Stomach smooth muscle (tissue), 2 donors: ENCODE results near the gene GABRB2.
"Not testable (repeated sequence)": the region's sequence is repeated elsewhere in the genome, so short reads cannot be mapped to it uniquely, and the experiment has no call there.

ENCODE experiments used
- H3K27ac ChIP-seq: one replicate; pipeline ENCODE4 v1.7.0; 2013; ENCODE audit warnings: mild to moderate bottlenecking, low read length, inconsistent platforms
- H3K27me3 ChIP-seq, 2 donors: one replicate each; pipeline ENCODE4 v1.7.0; 2013; ENCODE audit warnings: low read length in 2 of 2; ENCODE audit not compliant: insufficient read depth in 2 of 2, control insufficient read depth in 1 of 2
- H3K36me3 ChIP-seq, 2 donors: one replicate each; pipeline ENCODE4 v1.7.0; 2013; ENCODE audit warnings: low read length in 2 of 2; ENCODE audit not compliant: control insufficient read depth in 2 of 2, insufficient read depth in 2 of 2
- H3K4me1 ChIP-seq: one replicate; pipeline ENCODE4 v1.7.0; 2013; ENCODE audit warnings: low read length; ENCODE audit not compliant: control insufficient read depth, insufficient read depth
- H3K4me3 ChIP-seq, 2 donors: one replicate each; pipeline ENCODE4 v1.7.0; 2013; ENCODE audit warnings: low read length in 2 of 2
- H3K9ac ChIP-seq, 2 donors: one replicate each; pipeline ENCODE4 v1.7.0; 2013; ENCODE audit warnings: low read length in 2 of 2, mild to moderate bottlenecking in 1 of 2
- H3K9me3 ChIP-seq, 2 donors: one replicate each; pipeline ENCODE4 v1.7.0; 2013; ENCODE audit warnings: low read length in 2 of 2; ENCODE audit not compliant: control insufficient read depth in 2 of 2
- donor health status: healthy.
- donor health status: Pancreatic carcinoma.

GABRB2 gene

DNA sequence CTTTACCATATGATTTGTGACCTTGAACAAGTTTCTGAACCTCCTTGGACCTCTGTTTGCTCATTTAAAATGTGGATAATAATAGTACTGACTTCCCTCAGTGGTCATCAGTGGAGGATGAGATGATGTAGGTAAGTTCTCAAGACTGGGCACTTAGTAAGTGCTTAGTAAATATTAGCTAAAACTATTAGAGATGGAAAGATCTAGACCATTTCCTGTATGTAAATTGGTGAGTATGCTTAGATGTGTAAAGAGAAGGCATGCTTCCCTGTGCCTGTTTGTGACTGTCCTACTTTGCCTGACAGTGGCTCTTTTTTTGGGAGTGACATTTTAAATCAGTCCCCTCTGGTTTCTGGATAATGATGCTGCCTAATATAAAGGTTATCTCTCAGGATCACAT lies 288.1 kb downstream of the GABRB2 start:
- H3K4me3 ChIP-seq = no peak overlapping the region
- no peak overlapping the region for H3K9ac ChIP-seq
- H3K36me3 ChIP-seq = no peaks in the 10 kb centered on the region
- H3K4me1 ChIP-seq = no peaks in the 10 kb centered on the region
- H3K9me3 ChIP-seq = no peaks in the 10 kb centered on the region
- no peaks in the 10 kb centered on the region for H3K27me3 ChIP-seq
- H3K27ac ChIP-seq = no peak overlapping the region

- no peak overlapping the region for H3K9ac ChIP-seq
- H3K27ac ChIP-seq = no peak overlapping the region
- no peak overlapping the region for H3K4me3 ChIP-seq
- no peaks in the 10 kb centered on the region for H3K9me3 ChIP-seq
- no peaks in the 10 kb centered on the region for H3K4me1 ChIP-seq
- H3K27me3 ChIP-seq = no peaks in the 10 kb centered on the region
- no peaks in the 10 kb centered on the region for H3K36me3 ChIP-seq
Measured at GRCh38 chr5:161256957-161257356, 289.6 kb downstream of the GABRB2 start.

DNA sequence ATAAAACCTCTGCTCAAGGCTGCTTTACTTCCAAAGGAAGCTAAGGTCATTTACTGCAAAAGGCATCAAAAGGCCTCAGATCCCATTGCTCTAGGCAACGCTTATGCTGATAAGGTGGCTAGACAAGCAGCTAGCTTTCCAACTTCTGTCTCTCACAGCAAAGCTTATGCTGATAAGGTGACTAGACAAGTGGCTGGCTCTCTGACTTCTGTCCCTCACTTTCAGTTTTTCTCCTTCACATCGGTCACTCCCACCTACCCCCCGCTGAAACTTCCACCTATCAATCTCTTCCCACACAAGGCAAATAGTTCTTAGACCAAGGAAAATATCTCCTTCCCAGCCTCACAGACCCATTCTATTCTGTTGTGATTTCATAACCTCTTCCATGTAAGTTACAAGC lies 293.6 kb downstream of the GABRB2 start:
- not testable (repeated sequence) for H3K27ac ChIP-seq, H3K4me1 ChIP-seq, H3K36me3 ChIP-seq, H3K9ac ChIP-seq, H3K27me3 ChIP-seq, H3K4me3 ChIP-seq, H3K9me3 ChIP-seq

DNA sequence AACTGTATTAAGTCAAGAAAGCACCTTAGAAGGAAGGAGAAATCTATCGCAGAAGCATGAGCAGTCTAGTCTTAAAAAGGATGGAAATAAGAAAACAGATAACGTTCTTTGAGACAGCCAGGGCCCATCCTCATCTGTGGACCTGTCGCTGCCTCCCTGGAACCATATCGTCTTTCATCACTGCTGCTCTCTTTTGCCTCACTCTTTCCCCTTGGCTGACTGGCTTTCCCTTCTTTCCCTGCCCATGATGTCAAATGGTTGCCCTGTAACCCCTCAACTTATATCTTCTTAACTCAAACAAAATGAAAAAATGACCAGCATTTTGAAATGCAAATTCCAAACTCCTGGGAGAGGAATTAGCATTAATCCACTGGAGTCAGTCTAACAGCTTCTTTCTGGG lies 299.8 kb downstream of the GABRB2 start:
- Histone ChIP-seq H3K4me3 (no peak overlapping the region), H3K4me1 (no peaks in the 10 kb centered on the region), H3K9ac (no peak overlapping the region), H3K36me3 (no peaks in the 10 kb centered on the region), H3K27me3 (no peaks in the 10 kb centered on the region), H3K9me3 (no peaks in the 10 kb centered on the region), H3K27ac (no peak overlapping the region)

DNA sequence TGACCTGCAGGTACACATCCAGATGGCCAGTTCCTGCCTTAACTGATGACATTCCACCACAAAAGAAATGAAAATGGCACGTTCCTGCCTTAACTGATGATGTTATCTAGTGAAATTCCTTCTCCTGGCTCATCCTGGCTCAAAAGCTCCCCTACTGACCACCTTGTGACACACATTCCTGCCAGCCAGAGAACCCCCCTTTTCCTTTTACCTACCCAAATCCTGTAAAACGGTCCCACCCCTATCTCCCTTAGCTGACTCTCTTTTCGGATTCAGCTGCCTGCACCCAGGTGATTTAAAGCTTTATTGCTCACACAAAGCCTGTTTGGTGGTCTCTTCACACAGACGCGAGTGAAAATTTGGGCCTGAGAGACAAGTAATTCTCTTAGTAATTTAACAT lies 300.7 kb downstream of the GABRB2 start:
- H3K27ac ChIP-seq, H3K27me3 ChIP-seq, H3K9ac ChIP-seq, H3K4me3 ChIP-seq, H3K9me3 ChIP-seq, H3K36me3 ChIP-seq, H3K4me1 ChIP-seq: not testable (repeated sequence)
